MM.1S (cell line): ENCODE data around the gene GNL3.

Experiments used
- CTCF ChIP-seq: fragments of 300-600 bp; sonication (generic); IDR thresholded peaks from 2 replicates; pipeline ENCODE4 v1.5.1; 2016; ENCODE audit warnings: antibody characterized with exemption, low read length, mixed read lengths
- EZH2 ChIP-seq: fragments of 300-600 bp; sonication (generic); optimal IDR thresholded peaks from 2 replicates; pipeline ENCODE3; 2017; ENCODE audit warnings: low read depth, mild to moderate bottlenecking, antibody characterized with exemption, low read length, mixed read lengths

- no peak for TF ChIP-seq EZH2
- no peak for TF ChIP-seq CTCF
These were observed 2.2 kb upstream of the GNL3 start for GRCh38 chr3:52683611-52684010.
